HepG2 (cell line): Measurements from ENCODE around the gene PHKA2. TPM values are rescaled to one million over a fixed set of nuclear protein-coding genes. Genes with fewer than 3 reads are reported as not detected.

Experiments
- ATAC-seq: fragments of 200-7000 bp; cut with Tn5 transposase; 3 replicates; pipeline ENCODE4 v1.9.1; 2020; ENCODE audit warnings: mild to moderate bottlenecking, moderate library complexity
- BruUV-seq: library from RNA; stranded (reverse); fragments of 400-500 nt; replicated peaks from 2 replicates; lab custom pipeline; 2021; lab: Mats Ljungman, UMichigan
- CTCF ChIA-PET: fragments of 300-600 bp; formaldehyde crosslinking; extraction: SDS; loops from one replicate; lab custom pipeline; 2021; ENCODE audit warnings: low total read pairs, inconsistent platforms, low intra/inter-chr PET ratio; lab: Yijun Ruan, JAX
- POLR2A ChIA-PET: fragments of 350-600 bp; sonication (Branson Sonifier 250); formaldehyde crosslinking; loops from one replicate; lab custom pipeline; 2020; ENCODE audit warnings: antibody characterized with exemption, inconsistent platforms; lab: Yijun Ruan, JAX
- DNase-seq: peaks from one replicate; pipeline ENCODE4 v3.0.0-alpha.2; 2015; ENCODE audit warnings: low spot score
- FAIRE-seq: peaks from 3 replicates; lab custom pipeline; 2011; peaks lifted over from hg19 to GRCh38; lab: Jason Lieb, UNC
- H2AFZ ChIP-seq: one replicate; pipeline ENCODE4 v1.6.1; 2011; ENCODE audit warnings: low read length, inconsistent platforms
- H3K27ac ChIP-seq: fragments of 300-600 bp; 3 replicates; pipeline ENCODE4 v1.8.0; 2011; ENCODE audit warnings: mixed run types, mild to moderate bottlenecking, mixed read lengths, low read length, inconsistent platforms; ENCODE audit not compliant: insufficient read depth; ENCODE audit errors: extremely low read length
- H3K27me3 ChIP-seq, 2 experiments: fragments of 200-600 bp in 1 of 2; 2 replicates in 1 of 2; 3 replicates in 1 of 2; pipeline versions ENCODE4 v1.6.0 to v1.8.0; 2011; ENCODE audit warnings: low read length in 2 of 2, mild to moderate bottlenecking in 2 of 2, moderate library complexity in 2 of 2, inconsistent platforms in 1 of 2; ENCODE audit not compliant: insufficient read depth in 2 of 2, control insufficient read depth in 1 of 2
- H3K36me3 ChIP-seq, 2 experiments: fragments of 200-600 bp in 1 of 2; replicated peaks in 1 of 2; 2 replicates in 1 of 2; 3 replicates in 1 of 2; pipeline versions ENCODE4 v1.5.1 to v1.8.0; 2011; ENCODE audit warnings: low read length in 2 of 2, inconsistent platforms in 1 of 2; ENCODE audit not compliant: insufficient read depth in 2 of 2, control insufficient read depth in 1 of 2
- H3K4me1 ChIP-seq: 2 replicates; pipeline ENCODE4 v1.5.1; 2012; ENCODE audit warnings: low read length, inconsistent platforms; ENCODE audit not compliant: insufficient read depth
- H3K4me2 ChIP-seq: 2 replicates; pipeline ENCODE4 v1.6.0; 2011; ENCODE audit warnings: low read depth, low read length, inconsistent platforms
- H3K4me3 ChIP-seq, 3 experiments: fragments of 200-600 bp in 1 of 3; sonication (generic), shearing (Covaris generic) in 1 of 3; replicated peaks in 1 of 3; 2 replicates each; pipeline ENCODE4 v1.5.1; 2011 to 2016; ENCODE audit warnings: low read length in 3 of 3, inconsistent platforms in 2 of 3, low read depth in 2 of 3, mild to moderate bottlenecking in 2 of 3, control low read depth in 1 of 3, mixed read lengths in 1 of 3; ENCODE audit not compliant: insufficient read depth in 1 of 3
- H3K79me2 ChIP-seq: one replicate; pipeline ENCODE4 v1.6.1; 2011; ENCODE audit warnings: low read length, inconsistent platforms; ENCODE audit not compliant: insufficient read depth
- H3K9ac ChIP-seq: 2 replicates; pipeline ENCODE4 v1.6.0; 2011; ENCODE audit warnings: mild to moderate bottlenecking, low read depth, low read length, inconsistent platforms; ENCODE audit not compliant: insufficient read depth
- H3K9me3 ChIP-seq: 2 replicates; pipeline ENCODE4 v1.5.1; 2012; ENCODE audit warnings: mild to moderate bottlenecking, low read length
- H4K20me1 ChIP-seq: 2 replicates; pipeline ENCODE4 v1.6.0; 2011; ENCODE audit warnings: inconsistent platforms, mild to moderate bottlenecking, low read length, moderate library complexity; ENCODE audit not compliant: insufficient read depth
- HES4 ChIP-seq: sonication (generic); formaldehyde crosslinking; IDR thresholded peaks from 2 replicates; pipeline ENCODE4 v1.9.0; 2021; ENCODE audit warnings: mild to moderate bottlenecking, missing genetic modification reagents, borderline replicate concordance
- HMGXB3 ChIP-seq: sonication (generic); formaldehyde crosslinking; IDR thresholded peaks from 2 replicates; pipeline ENCODE4 v1.4.0; 2020; ENCODE audit warnings: missing genetic modification reagents, borderline replicate concordance
- KMT2B ChIP-seq: IDR thresholded peaks from 2 replicates; pipeline ENCODE4 v1.6.1; 2016; ENCODE audit warnings: missing genetic modification reagents, missing compliant biosample characterization
- ZNF121 ChIP-seq: sonication (generic); formaldehyde crosslinking; IDR thresholded peaks from 2 replicates; pipeline ENCODE4 v1.5.0; 2020; ENCODE audit warnings: mild to moderate bottlenecking, missing genetic modification reagents
- ZNF317 ChIP-seq: sonication (generic); formaldehyde crosslinking; IDR thresholded peaks from 2 replicates; pipeline ENCODE4 v1.5.0; 2020; ENCODE audit warnings: mild to moderate bottlenecking, missing genetic modification reagents
- WGBS: methylation state at CpG from one replicate; pipeline ENCODE4 v1.1.6; 2017; ENCODE audit warnings: low lambda C conversion rate; 5-methylcytosine and 5-hydroxymethylcytosine counted together
- in situ Hi-C: cut with HindIII; loops from 2 replicates; pipeline ENCODE4 v1.10.0; 2017; ENCODE audit warnings: low pct_unique_long_range_greater_than_20kb; ENCODE audit not compliant: extremely low pct_ligation_motif_present
- intact Hi-C: fragments of 100-400 bp; cut with micrococcal nuclease; formaldehyde crosslinking; loops from one replicate; pipeline ENCODE4 v1.10.0; 2022; ENCODE audit not compliant: unreplicated experiment
- polyA plus RNA-seq, 8 experiments: library from polyadenylated mRNA; depleted of rRNA in 3 of 8; stranded (reverse) in 7 of 8; unstranded in 1 of 8; fragments of >200 nt; fragmentation: Illumina TruSeq in 4 of 8; extraction: Trizol in 4 of 8; gene quantifications; 2 replicates each; pipeline versions ENCODE4 v1.2.1 to v1.2.3, GENCODE V29; 2011 to 2016; ENCODE audit warnings: low read depth in 4 of 8, missing spikeins in 1 of 8, mixed read lengths in 1 of 8; ENCODE audit not compliant: insufficient read depth in 1 of 8
- total RNA-seq, 5 experiments: library from RNA; depleted of rRNA; stranded (reverse); fragments of >200 nt; fragmentation: Illumina TruSeq; extraction: Trizol; gene quantifications; 2 replicates each; pipeline ENCODE4 v1.2.3, GENCODE V29; 2016; ENCODE audit warnings: low read depth in 1 of 5

The PHKA2 gene
- total and polyA plus RNA-seq, 2 of the 13 experiments (the other 11 are each of a cell fraction or from before 2014, with no cell fraction given), result 20.5 to 273 TPM

DNA sequence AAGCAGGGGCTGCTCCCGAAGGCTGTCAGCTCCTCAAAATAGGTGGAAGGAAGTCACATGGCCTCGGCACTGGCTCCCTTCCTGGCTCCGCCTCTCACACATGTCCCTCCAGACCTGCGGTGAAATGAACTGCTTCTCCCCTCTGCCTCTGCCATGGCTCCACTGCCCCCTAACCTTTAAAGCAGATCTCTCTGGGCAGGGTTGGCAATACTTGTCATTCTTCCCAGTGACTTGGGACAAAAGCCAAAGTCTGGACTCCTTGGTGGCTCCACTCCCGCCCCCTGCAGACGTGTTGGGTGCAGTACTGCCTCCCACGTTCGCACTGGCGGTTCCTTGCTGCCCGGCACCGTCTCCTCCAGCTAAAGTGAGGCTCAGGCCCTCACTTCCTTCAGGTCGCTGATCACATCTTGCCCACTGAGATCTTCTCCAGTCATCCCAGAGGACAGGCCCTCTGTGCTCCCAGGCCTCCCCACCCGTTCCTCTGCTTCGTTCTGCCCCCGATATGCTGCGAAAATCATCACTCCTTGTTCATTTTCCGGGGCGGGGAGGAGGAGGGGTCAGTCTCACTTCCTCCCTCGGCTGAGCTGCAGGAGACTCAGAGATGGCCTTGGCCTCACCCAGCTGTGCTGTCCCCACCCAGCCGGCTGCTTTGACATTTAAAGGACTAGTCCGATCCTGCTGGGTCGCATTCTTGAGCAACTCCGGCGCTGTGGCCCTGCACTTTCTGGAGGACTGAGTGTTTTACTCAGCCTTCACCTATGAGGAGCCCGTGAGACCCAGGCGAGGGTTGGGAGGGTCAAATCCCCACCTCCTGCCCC, 97.4 kb downstream of the PHKA2 start (continued):
- TF ChIP-seq HES4 (0 out of 2 replicates have a peak, but pooled peaks have one; percentile 38), ZNF317 (no peak), KMT2B (CRISPR knock-in tag) (no peak)

- ChIA-PET CTCF (no interaction called here), POLR2A (no interaction called here)
- Histone ChIP-seq H3K36me3 (no peaks in the 10 kb centered on the region), H3K4me2 (peak overlapping the region; percentile 81), H3K9me3 (no peaks in the 10 kb centered on the region), H4K20me1 (no peaks in the 10 kb centered on the region), H3K4me3 (peak overlapping the region; percentile 22 to 59 (median 23); a peak in 5 of 6 replicates), H3K27me3 (no peaks in the 10 kb centered on the region), H3K27ac (no peak overlapping the region), H3K79me2 (no peaks in the 10 kb centered on the region), H3K4me1 (peaks cover 39% of the 10 kb centered on the region), H3K9ac (peak overlapping the region; percentile 26; the same call in 1 of the 2 replicates), H2AFZ (no peak overlapping the region)
- no peak for FAIRE-seq
- DNase-seq, result no peak
- ATAC-seq, result peak; percentile 2; the same call in 2 of the 3 replicates
- in situ Hi-C loops (loop anchor here (10.0 to 25.0 kb wide), 2 partner anchors 274 to 491 kb away; no protein-coding TSS in a partner anchor), intact Hi-C loops (loop anchor here (5.0 kb wide), 2 partner anchors 209 to 494 kb away; no protein-coding TSS in a partner anchor)
- TF ChIP-seq HMGXB3 (CRISPR knock-in tag) (0 out of 2 replicates have a peak, but pooled peaks have one; percentile 4), ZNF121 (no peak)
- BruUV-seq, result no TSS peak
- WGBS, result 14% methylated on average over 11 of the region's 12 CpGs
These were observed 97.9 kb downstream of the PHKA2 start for GRCh38 chrX:18886005-18886343.
